ENCODE measurements around the gene KRTAP2-4.
"Not testable (repeated sequence)": the region's sequence is repeated elsewhere in the genome, so short reads cannot be mapped to it uniquely, and the experiment has no call there.

Gene KRTAP2-4

GRCh38 chr17:41037853-41038350, 27.8 kb downstream of the KRTAP2-4 start:
- DNase-seq (ENCODE audit: low spot score), result no peak

DNA sequence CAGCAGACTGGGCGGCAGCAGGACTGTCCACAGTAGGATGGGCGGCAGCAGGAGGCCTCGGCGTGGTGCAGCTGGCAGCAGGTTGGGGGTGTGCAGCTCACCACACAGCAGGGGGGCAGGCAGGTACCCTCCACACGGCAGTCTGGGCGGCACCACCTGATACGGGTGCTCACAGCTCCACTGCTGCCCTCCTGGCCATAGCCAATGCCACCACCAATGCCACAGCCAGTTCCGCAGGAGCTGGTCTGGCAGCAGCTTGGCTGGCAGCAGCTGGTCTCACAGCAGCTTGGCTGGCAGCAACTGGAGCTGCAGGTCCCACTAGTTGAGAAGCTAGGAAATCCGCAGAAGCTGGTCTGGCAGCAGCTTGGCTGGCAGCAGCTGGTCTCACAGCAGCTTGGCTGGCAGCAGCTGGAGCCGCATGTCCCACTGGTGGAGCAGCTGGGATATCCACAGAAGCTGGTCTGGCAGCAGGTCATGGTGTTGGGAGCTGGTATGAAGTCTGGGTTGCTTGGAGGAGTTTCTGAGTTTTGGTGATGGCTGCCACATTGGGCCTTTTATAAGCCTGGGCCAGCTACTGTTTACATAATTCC, 31.2 kb downstream of the KRTAP2-4 start, which contains the start of gene KRTAP1-3:
Gene KRTAP1-3 (minus strand): TSS at position 529 of the 590 bp plus-strand sequence. CDS start 53 bp downstream, at position 476.
- in situ Hi-C loops (cut with MboI; ENCODE audit: low sequenced_read_pairs, unreplicated experiment); DNase-seq (ENCODE audit: low spot score): not testable (repeated sequence)

More at GRCh38 chr17:41037853-41038350, 27.8 kb downstream of the KRTAP2-4 start:
- TF ChIP-seq, protein P1, sequence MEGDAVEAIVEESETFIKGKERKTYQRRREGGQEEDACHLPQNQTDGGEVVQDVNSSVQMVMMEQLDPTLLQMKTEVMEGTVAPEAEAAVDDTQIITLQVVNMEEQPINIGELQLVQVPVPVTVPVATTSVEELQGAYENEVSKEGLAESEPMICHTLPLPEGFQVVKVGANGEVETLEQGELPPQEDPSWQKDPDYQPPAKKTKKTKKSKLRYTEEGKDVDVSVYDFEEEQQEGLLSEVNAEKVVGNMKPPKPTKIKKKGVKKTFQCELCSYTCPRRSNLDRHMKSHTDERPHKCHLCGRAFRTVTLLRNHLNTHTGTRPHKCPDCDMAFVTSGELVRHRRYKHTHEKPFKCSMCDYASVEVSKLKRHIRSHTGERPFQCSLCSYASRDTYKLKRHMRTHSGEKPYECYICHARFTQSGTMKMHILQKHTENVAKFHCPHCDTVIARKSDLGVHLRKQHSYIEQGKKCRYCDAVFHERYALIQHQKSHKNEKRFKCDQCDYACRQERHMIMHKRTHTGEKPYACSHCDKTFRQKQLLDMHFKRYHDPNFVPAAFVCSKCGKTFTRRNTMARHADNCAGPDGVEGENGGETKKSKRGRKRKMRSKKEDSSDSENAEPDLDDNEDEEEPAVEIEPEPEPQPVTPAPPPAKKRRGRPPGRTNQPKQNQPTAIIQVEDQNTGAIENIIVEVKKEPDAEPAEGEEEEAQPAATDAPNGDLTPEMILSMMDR (IDR thresholded peaks at IDR 0.05; ENCODE audit: borderline replicate concordance, control extremely low read depth, extremely low read depth, insufficient read depth, missing control alignments), result no peak
- in situ Hi-C loops (cut with MboI; ENCODE audit: low sequenced_read_pairs, unreplicated experiment), result no loop called here

- in situ Hi-C loops (cut with MboI; ENCODE audit: low sequenced_read_pairs, unreplicated experiment), result no loop called here
- TF ChIP-seq, protein P1 (IDR thresholded peaks at IDR 0.05; ENCODE audit: borderline replicate concordance, control extremely low read depth, extremely low read depth, insufficient read depth, missing control alignments), result no peak
- DNase-seq (ENCODE audit: low spot score), result no peak
These were observed 35.9 kb downstream of the KRTAP2-4 start, which contains the start of gene KRTAP1-4 for GRCh38 chr17:41029633-41030245. KRTAP1-4 (minus strand) TSS chr17:41030195; CDS start chr17:41030078, 117 bp downstream.

DNA sequence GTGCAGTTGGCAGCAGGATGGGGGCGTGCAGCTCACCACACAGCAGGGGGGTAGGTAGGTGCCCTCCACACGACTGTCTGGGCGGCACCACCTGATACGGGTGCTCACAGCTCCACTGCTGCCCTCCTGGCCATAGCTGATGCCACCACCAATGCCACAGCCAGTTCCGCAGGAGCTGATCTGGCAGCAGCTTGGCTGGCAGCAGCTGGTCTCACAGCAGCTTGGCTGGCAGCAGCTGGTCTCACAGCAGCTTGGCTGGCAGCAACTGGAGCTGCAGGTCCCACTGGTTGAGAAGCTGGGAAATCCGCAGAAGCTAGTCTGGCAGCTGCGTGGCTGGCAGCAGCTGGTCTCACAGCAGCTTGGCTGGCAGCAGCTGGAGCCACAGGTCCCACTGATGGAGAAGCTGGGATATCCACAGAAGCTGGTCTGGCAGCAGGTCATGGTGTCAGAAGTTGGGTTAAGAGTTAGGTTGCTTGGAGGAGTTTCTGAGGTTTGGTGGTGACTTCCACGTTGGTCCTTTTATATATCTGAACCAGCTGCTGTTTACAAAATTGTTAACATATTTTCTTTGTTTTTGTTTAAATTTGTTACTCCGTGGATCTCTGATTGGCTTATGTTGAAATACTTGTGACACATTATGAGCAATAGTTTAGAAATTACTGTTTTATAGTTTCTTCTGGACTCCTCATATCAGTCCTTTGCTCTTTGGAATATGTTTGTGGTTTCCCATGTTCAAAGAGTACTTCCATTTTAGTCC, 38.8 kb downstream of the KRTAP2-4 start, which contains the start of gene KRTAP1-5:
Gene KRTAP1-5 (minus strand): TSS at position 494 of the 757 bp plus-strand sequence. CDS start 53 bp downstream, at position 441.
- no peak for DNase-seq (ENCODE audit: low spot score)
- TF ChIP-seq, protein P1 (IDR thresholded peaks at IDR 0.05; ENCODE audit: borderline replicate concordance, control extremely low read depth, extremely low read depth, insufficient read depth, missing control alignments), result no peak
- in situ Hi-C loops (cut with MboI; ENCODE audit: low sequenced_read_pairs, unreplicated experiment), result no loop called here

DNA sequence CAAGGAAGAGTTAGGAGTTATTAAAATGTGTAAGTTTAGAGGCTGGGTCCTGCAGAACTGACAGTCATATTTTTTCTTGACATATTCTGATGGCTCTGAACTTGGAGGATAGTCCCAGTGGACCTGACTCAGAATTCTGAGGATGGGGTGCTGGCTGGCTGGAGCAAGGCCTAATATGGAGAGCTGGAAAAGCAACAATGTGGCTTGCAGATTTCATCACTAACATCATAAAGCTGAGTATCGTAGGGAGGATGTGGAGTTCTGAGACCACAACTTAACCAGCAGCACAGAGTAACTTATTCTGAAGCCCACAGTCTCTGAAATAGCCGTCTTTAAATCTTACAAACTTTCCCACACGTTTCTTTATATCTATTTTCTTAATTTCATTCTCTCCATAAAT, 41.0 kb downstream of the KRTAP2-4 start:
- TF ChIP-seq, protein P1 (IDR thresholded peaks at IDR 0.05; ENCODE audit: borderline replicate concordance, control extremely low read depth, extremely low read depth, insufficient read depth, missing control alignments), result no peak
- in situ Hi-C loops (cut with MboI; ENCODE audit: low sequenced_read_pairs, unreplicated experiment), result no loop called here
- DNase-seq (ENCODE audit: low spot score), result no peak

GRCh38 chr17:41020336-41020735, 45.3 kb downstream of the KRTAP2-4 start:
- in situ Hi-C loops (cut with MboI; ENCODE audit: low sequenced_read_pairs, unreplicated experiment), result no loop called here
- TF ChIP-seq, protein P1 (IDR thresholded peaks at IDR 0.05; ENCODE audit: borderline replicate concordance, control extremely low read depth, extremely low read depth, insufficient read depth, missing control alignments), result no peak
- DNase-seq (ENCODE audit: low spot score), result no peak

All from GM13976 (cell line).